ENCODE results near the gene ZBTB24.

The ZBTB24 gene

DNA sequence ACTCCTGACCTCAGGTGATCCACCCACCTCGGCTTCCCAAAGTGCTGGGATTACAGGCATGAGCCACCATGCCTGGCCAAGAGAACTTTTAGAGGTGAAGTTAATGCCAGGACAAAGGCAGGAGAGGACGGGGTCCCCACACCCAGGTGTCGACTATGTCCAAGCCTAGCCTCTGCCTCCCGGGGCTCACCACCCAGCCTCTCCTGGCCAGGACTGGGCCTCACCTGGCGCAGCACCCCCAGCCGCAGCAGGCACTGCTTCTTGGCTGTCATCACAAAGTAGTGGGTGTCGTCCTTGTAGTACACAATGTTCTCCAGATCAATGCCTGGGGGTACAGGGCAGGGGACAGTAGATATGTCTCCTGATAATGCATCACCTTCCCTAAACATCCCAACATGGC is 31.6 kb downstream of the ZBTB24 start:
- no peak for DNase-seq (ENCODE audit: low read depth)

DNA sequence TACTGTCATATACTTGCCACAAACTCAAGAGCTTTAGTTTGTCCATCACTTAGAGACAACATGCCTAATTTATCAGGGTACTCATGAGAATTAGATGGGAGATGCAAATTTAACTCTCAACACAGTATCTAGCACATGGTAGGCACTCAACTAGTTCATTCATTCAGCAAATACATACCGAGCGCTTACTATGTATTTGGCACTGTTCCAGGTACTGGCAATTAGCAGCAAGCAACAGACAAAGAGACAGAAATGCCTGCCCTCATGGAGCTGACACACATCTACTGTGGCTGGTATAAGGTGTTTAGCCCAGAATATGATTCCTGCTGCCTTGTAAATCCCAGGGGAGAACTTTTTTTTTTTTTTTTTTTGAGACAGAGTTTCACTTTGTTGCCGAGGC is 32.2 kb downstream of the ZBTB24 start:
- DNase-seq (ENCODE audit: low read depth), result no peak

DNA sequence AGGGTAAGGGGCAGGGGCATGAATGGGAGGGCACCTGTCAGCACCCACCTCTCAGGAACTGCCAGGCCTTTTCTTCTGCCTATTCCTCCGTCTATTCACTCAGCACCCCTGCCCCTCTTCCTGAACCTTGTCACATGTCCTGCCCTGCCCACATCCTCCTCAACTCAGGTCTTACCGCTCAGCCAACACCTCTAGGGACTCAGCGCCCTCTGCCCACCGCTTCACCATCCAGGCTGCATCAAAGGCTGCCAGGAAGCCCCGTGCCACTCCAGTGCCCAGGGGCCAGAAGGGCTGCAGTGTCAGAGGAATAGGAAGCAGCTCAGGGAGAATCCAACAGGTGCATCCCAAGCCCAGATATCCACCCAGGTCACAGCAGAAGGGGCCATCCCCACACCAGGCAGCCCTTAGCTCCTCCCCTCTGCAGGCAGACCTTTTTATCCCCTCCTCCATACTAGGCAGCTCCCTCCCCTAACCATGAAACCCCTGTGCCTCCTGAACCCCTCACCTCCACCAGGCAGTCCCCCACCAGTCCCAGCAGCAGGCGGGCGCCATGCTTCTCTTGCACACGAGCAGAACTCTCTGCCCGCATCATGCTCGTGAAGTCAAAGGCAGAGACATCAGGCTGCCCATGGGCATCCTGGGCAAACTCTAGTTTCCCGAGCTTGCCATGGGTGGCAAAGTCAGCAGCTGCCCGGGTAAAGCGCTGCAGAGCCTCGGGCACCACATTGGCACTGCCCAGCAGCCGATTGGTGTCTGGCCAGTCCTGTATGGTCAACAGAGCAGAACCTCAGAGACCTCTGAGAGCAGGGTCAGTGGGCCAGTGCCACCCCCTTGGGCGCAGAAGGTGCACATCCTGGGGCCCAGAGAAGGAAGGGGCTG is 33.0 kb downstream of the ZBTB24 start:
- DNase-seq (ENCODE audit: low read depth), result no peak

DNA sequence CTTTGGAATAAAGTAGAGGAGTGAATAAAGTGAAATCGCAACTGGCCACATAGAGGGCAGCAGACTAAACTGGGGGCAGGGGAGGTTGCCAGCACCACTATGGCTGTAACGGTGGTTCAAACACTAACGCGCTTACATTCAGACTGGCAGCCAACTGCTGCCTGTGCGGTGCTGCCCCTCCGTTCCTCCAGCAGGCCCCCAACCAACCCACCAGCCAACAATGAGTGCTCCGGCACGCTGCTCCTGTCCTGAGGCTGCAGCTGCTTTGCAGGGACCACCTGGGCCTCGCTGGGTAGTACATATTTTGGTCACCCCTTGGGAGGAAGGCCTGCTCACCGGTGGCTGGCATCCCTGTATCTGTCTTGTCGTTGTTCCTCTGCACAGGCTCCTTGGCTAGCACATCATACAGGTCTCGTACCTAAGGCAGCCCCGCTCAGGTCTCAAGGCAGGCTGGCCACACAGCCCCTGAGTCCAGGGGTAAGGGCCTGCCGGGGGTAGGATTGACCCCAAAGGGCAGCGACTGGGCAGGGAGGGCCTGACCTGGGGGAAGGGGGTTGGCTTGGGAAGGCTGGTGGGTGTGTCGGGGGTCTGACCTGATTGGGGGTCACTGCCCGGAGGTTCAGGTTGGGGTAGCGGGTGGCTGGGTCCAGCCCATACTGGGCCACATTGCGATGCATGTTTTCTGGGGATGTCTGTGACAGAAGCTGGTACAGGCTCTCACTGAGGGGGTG is 33.8 kb downstream of the ZBTB24 start:
- no peak for DNase-seq (ENCODE audit: low read depth)

DNA sequence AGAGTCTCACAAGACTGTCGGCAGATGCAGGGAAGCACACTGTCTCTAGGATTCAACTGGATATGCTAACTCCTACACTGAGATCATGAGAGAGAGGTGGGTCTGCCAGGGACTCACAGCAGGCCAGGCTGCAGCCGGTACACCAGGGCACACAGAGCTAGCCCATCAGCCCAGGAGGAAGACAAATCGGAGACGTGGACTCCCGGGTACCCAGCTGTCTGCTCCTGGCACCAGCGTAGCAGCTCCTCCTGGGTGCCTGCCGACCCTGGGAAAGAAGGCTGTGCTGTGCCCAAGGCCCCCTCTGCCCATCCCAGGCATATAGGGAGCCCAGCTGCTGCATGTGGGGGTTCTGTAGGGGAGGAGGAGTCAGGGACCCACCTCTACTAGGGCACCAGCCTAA is 34.4 kb downstream of the ZBTB24 start:
- no peak for DNase-seq (ENCODE audit: low read depth)

DNA sequence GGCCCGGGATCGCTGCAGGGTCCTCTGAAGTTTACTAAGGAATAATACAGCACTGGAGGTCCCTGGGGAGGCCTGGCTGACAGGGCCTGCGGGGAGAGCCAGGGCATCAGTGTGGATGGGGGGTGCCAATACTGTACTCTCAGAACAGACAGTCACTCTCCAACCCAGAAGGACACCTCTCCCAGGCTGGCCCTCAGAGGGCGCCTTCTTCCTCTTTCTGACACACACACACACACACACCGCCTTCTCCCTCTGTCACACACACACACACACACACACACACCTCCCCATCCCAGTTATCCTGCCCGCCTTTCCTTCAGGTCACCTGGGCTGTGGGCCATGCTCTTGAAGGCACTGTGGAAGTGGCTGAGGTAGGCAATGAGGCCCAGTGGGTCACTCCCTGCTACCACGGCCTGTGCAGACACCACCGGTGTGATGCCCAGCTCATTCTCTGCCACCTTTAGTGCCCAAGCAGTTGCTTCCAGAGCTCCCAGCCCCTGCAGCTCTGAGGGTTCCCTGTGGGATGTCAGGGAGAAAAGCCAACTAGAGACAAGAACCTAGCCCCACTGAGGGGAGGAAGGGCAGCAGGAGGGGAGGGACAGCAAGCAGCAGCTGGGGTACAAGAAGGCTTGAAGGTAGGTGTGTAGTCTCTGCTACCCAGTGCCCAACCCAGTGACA is 35.0 kb downstream of the ZBTB24 start:
- DNase-seq (ENCODE audit: low read depth), result no peak

DNA sequence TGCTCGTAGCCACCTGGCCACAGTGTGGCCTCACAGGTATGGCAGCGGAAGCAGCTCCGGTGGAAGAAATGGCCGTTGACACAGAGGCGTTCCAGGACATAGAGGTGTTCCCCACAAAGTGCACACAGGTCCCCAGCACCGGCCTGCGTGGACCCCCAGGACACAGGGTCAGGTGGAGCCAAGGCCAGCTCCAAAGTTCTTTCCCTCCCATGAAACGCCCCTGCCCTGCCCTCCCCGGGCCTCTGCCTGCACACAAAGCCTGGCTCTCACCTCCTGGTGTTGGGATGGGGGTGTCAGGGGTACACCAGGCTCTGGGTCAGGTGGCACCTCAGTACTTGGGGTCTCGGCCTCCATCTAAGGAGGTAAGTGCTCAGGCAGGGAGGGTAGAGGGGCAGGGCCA is 35.9 kb downstream of the ZBTB24 start:
- DNase-seq (ENCODE audit: low read depth), result no peak

DNA sequence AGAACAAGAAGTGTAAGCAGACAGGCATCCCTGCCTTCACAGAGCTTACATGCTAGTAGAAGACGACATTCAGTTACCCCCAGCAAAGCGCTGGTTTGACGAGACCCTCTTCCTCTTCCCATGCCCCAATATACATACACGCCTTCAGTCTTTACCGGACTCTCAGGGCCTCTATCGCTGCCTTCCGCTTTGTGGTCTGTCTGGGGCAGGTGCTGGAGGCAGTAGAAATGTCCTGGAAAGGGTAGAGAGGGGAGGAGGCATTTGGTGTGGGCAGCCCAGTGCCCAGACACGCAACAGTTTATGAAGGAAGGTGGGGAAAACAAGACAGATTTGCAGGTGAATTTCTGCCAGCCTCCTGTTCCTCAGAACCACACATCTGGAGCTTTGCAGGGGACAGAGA is 36.5 kb downstream of the ZBTB24 start:
- no peak for DNase-seq (ENCODE audit: low read depth)

DNA sequence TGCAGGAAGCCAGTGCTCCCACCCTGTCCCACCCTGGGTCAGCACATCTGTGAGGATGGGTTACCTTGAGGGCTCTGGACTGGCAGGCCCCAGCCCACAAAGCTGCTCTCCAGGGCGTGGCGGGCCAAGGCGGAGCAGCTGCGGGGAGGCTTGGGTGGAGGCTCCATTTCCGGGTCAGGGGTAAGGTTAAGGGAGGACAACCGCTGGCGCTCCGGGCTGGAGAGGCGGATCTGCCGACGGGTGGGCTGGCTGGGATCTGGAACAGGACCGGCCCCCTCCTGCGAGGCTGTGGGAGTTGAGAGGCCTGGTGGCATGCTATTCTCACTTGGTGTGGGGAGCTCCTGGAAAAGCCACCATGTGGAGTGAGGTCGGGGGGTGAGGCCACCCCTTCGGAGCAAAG is 36.9 kb downstream of the ZBTB24 start:
- DNase-seq (ENCODE audit: low read depth), result no peak

DNA sequence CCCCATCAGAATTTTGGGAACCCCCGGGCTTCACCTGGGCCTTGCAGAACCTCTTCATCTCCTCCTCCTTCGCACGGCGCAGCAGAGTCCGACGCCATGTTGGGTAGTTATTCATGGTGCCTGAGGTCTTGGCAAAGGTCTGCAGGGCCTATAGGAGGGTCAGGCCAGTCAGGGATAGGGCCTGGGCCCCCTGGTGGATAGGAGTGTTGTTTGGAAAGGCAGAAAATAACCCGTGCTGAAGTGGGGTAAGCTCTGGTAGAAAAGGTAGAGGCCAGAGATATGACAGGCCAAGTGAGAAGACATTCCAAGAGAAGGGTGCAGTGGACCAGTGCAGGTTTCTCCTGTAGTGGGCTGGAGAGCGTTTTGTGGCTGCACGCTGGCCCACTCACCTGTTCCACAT is 37.6 kb downstream of the ZBTB24 start:
- no peak for DNase-seq (ENCODE audit: low read depth)

DNA sequence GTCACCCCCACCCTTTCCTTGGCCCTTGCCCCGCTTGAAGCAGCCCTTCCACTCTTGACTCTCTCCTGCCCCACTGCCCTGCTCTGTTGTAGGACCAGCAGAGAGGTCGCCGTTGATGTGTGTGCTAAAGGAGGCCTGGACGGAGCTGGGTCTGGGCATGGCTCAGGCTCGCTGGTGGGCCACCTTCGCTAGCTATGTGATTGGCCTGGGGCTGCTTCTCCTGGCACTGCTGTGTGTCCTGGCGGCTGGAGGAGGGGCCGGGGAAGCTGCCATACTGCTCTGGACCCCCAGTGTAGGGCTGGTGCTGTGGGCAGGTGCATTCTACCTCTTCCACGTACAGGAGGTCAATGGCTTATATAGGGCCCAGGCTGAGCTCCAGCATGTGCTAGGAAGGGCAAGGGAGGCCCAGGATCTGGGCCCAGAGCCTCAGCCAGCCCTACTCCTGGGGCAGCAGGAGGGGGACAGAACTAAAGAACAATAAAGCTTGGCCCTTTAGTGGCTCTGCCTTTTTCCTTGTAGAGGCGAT is 39.5 kb downstream of the ZBTB24 start:
- DNase-seq (ENCODE audit: low read depth), result no peak

DNA sequence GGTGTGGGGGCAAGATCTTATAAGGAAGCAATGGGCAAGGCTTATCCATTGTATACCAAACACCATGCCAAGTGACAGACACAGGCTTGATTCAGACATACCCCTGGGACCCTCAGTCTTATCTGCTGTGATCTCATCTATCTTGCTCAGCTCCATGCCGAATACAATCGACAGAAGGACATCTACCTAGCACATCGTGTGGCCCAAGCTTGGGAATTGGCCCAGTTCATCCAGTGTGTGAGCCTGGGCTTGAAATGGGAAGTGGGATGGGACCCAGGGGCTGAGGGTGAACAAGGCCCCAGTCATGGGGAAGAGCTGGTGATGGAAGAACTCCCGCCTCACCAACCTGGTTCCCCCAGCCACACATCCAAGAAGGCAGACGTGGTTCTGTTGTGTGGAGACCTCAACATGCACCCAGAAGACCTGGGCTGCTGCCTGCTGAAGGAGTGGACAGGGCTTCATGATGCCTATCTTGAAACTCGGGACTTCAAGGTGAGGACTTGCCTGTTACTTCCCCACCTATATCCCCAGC is 40.6 kb downstream of the ZBTB24 start:
- DNase-seq (ENCODE audit: low read depth), result no peak

DNA sequence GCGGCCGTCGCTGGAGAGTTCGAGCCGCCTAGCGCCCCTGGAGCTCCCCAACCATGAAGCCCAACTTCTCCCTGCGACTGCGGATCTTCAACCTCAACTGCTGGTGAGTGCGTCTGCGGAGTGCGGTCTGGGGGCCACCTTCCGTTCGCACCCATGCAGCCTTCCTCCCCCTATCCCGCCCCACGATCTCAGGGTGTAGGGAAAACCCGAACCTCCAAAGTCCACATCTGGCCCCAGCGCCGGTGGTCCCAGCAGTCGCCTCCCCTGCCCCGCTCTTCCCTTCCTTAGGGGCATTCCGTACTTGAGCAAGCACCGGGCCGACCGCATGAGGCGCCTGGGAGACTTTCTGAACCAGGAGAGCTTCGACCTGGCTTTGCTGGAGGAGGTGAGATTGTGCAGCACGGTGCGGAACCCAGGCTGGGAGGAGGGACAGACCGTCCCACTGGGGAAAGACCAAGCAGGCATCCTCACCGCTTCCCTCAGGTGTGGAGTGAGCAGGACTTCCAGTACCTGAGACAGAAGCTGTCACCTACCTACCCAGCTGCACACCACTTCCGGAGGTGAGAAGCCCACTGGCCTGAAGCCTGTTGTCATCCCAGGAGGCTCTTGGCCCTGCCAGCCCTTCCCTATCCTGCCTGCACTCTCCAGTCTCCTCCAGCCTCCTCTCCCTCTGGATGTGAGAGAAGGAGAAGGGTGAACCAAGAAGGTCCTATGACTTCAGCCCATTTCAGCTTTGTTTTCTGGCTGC is 41.8 kb downstream of the ZBTB24 start:
- peak; percentile 28 for DNase-seq (ENCODE audit: low read depth)

DNA sequence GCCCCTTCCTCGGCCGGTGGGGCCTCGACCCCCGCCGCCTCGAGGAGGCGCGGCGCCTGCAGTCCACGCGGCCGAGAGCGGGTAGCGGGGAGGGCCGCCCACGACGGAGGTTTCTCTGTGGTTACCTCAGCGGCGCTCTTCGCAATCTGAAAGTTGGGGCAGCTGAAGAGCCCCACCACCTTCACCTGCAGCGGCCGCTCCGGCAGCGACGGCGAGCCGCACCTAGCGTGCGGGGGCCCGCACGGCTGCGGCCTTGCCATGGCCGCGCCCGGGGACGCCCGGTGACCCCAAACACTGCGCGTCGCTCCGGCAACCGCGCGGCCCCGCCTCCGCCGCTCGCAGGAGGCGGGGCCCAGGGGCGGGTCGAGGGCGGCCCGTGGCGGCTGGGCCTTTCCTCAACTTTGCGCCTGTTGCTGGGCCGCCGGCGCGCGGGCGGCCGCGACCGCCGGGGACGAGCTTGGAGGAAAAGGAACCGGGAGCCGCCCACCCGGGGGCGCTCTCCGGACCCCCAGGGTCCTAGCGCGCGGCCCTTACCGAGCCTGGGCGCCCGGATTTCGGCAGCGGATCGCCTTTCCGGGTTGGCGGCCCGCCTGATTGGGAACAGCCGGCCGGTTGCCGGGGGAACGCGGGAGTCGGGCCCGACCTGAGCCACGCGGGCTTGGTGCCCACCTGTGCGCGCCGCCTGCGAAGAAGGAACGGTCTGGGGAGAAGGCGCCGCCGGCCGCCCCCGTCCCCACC is 42.5 kb downstream of the ZBTB24 start, which contains the start of the genes PPIL6 and SMPD2:
PPIL6 (minus strand) TSS at position 298 of the 738 bp plus-strand sequence; CDS start at position 260, 38 bp downstream.
SMPD2 (plus strand) TSS at position 394 of the 738 bp plus-strand sequence. CDS start 398 bp downstream, outside the sequence.
- DNase-seq (ENCODE audit: low read depth), result peak; percentile 62

DNA sequence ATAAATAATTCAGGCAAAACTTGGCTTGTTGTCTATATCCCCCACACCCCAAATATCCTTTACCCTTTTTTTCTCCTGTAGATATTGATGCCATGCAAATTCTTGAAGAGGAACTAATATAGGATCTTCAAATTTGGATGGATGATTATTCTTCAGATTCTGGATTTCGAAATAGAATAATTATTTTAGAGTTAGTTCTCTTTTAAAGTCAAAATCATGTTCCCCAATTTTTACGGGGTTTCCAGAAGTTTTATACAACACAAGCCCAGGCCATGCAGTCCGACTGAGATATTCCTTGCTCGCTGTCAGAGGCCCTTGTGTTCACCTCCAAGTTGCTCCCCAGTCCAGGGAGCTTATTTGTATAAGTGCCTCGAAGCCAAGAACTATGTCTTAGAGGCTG is 47.0 kb downstream of the ZBTB24 start:
- DNase-seq (ENCODE audit: low read depth), result no peak

DNA sequence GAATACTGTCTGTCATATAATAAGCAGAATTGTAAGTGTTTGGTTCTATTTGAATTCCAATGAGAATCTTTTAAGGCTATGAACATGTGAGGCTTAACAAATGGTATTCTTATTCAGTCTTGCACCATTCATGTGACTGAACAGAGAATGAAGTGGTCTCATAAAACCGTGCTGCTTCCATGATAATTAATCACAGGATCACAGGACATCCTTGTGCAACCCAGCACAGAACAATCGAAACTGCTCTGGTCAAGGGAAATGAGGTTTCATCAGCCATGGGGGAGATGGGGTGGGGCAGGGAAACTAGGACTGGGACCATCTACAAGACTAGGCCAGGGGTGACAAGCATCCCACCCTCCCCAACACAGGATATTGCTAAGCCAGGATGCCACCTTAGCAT is 48.6 kb downstream of the ZBTB24 start:
- DNase-seq (ENCODE audit: low read depth), result no peak

DNA sequence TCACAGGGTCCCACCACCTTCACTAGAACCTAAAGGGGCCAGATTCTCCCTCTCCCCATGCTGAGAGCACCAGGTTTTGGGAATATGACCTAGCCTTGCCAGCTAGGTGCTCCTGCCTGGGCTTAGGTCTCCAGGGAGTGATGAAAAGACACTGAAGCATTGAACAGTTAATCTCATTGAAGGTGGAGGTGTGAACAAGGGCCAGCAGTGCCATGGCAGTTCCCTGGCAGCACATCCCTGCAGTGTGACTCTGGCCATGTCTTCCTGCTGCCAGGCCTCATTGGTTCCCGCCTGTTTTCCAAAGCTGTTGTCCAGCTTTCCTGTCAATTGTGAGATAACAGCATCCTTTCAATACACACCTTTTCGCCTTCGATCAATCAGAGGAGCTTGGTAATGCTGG is 53.5 kb downstream of the ZBTB24 start:
- DNase-seq (ENCODE audit: low read depth), result no peak

DNA sequence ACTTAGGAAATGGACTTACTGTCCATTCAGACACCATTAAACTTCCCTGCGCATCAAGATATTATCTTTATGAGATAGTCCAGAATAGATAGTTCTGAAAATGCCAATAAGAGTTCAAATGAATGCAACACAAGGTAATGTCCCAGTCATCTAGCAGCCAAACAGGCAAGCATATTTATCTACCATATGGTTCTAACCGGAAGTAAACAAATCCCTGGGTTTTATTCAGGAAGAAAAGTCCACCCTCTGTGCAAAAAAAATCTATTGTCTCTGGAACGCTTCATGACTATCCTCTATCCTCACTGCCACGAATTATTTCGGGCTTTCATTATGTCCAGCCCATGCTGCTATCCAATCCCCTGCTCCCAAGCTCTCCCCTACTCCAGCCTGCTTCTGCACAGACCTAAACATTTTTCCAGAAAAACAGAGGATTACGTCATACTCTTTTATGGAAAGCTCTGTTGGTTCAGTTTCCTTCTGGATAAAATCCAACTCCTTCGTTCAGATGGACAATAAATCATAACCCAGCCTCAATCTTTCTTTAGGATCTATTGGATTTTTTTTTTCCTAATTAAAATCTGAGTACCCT is 54.0 kb downstream of the ZBTB24 start:
- DNase-seq (ENCODE audit: low read depth), result no peak

DNA sequence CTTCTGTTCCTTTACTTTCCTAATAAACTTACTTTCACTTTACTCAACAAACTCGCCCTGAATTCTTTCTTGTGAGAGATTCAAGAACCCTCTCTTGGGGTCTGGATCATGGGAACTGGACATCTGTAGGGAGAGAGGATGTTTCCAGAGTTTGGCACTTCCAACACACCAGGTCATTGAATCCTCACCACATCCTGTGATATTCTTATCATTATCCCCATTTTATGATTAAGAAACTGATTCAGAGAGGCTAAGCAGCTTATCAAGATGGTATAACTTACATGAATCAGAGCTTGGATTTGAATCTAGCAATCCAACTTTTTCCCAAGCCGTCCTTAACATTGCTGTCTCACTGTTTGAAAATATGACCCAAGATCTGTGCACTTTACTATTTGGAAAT is 58.1 kb downstream of the ZBTB24 start:
- DNase-seq (ENCODE audit: low read depth), result no peak

DNA sequence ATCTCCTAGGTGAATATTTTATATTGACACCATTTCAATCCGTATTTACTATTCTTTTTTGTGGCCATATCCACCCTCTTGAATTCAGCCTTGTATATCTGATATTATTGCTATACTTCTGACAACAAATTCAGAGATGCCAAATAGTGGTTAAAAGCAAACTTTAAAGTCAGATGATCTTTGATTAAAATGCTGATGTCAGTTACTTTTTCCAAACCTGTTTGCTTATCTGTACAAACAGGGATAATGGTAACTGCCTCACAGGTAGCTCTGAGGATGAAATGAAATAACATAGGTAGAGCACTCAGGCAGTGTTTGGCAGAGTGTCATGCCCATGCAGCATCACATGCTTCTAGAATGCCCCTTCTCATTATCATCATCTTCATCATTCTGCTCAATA is 61.8 kb downstream of the ZBTB24 start:
- DNase-seq (ENCODE audit: low read depth), result no peak
